ENCODE data around the gene GNLY. TPM values are rescaled to one million over a fixed set of nuclear protein-coding genes. Genes with fewer than 3 reads are reported as not detected.

Gene GNLY
- total and polyA plus RNA-seq, 2 donors from 2014 or later, result 5.5 to 8.1 TPM

GRCh38 chr2:85650456-85650855 is 43.7 kb upstream of the GNLY start:
- no peak overlapping the region for H3K9ac ChIP-seq (ENCODE audit: low read length in 3 of 3)
- FAIRE-seq (no peak), DNase-seq (no peak)
- H3K9me3 ChIP-seq (ENCODE audit: control insufficient read depth in 2 of 3, insufficient read depth in 1 of 3, low read length in 3 of 3), result no peaks in the 10 kb centered on the region
- no peak for TF ChIP-seq CTCF (IDR thresholded peaks at IDR 0.05; ENCODE audit: borderline replicate concordance, extremely low read depth, insufficient read depth)
- H3K36me3 ChIP-seq (ENCODE audit: control insufficient read depth in 2 of 3, insufficient read depth in 3 of 3, low read length in 3 of 3), result peaks cover 8 to 37% (median 9%) of the 10 kb centered on the region in 3 donors
- intact Hi-C loops (cut with DNase I), result no loop called here
- H3K4me1 ChIP-seq (ENCODE audit: control insufficient read depth in 2 of 3, insufficient read depth in 2 of 3, low read depth in 1 of 3, low read length in 3 of 3), result peaks cover 0 to 9% (median 0%) of the 10 kb centered on the region in 3 donors
- no peaks in the 10 kb centered on the region for H3K27me3 ChIP-seq (ENCODE audit: control insufficient read depth, insufficient read depth, low read length)
- H3K4me3 ChIP-seq (ENCODE audit: low read length in 3 of 3), result no peak overlapping the region
- peak overlapping the region; percentile 61 to 81 for H3K27ac ChIP-seq (ENCODE audit: low read depth in 2 of 2, low read length in 2 of 2)

GRCh38 chr2:85651097-85651496 is 43.1 kb upstream of the GNLY start:
- no peak for FAIRE-seq
- peak overlapping the region; percentile 81 to 85 for H3K27ac ChIP-seq (ENCODE audit: low read depth in 2 of 2, low read length in 2 of 2)
- intact Hi-C loops (cut with DNase I), result no loop called here

GRCh38 chr2:85652056-85652455 is 42.1 kb upstream of the GNLY start:
- TF ChIP-seq CTCF (IDR thresholded peaks at IDR 0.05; ENCODE audit: borderline replicate concordance, extremely low read depth, insufficient read depth), result no peak
- no peaks in the 10 kb centered on the region for H3K9me3 ChIP-seq (ENCODE audit: control insufficient read depth in 2 of 3, insufficient read depth in 1 of 3, low read length in 3 of 3)
- H3K36me3 ChIP-seq (ENCODE audit: control insufficient read depth in 2 of 3, insufficient read depth in 3 of 3, low read length in 3 of 3), result peaks cover 2 to 25% (median 4%) of the 10 kb centered on the region in 3 donors
- peak overlapping the region; percentile 38 to 81 for H3K27ac ChIP-seq (ENCODE audit: low read depth in 2 of 2, low read length in 2 of 2)
- FAIRE-seq (no peak), DNase-seq (no peak)
- no peaks in the 10 kb centered on the region for H3K27me3 ChIP-seq (ENCODE audit: control insufficient read depth, insufficient read depth, low read length)
- H3K4me1 ChIP-seq (ENCODE audit: control insufficient read depth in 2 of 3, insufficient read depth in 2 of 3, low read depth in 1 of 3, low read length in 3 of 3), result peaks cover 0 to 12% (median 0%) of the 10 kb centered on the region in 3 donors
- no peak overlapping the region for H3K9ac ChIP-seq (ENCODE audit: low read length in 3 of 3)
- H3K4me3 ChIP-seq (ENCODE audit: low read length in 3 of 3), result no peak overlapping the region
- intact Hi-C loops (cut with DNase I), result no loop called here

More at GRCh38 chr2:85651097-85651496, 43.1 kb upstream of the GNLY start:
- Histone ChIP-seq H3K36me3 (ENCODE audit: control insufficient read depth in 2 of 3, insufficient read depth in 3 of 3, low read length in 3 of 3) (peaks cover 4 to 30% (median 6%) of the 10 kb centered on the region in 3 donors), H3K9ac (ENCODE audit: low read length in 3 of 3) (no peak overlapping the region), H3K27me3 (ENCODE audit: control insufficient read depth, insufficient read depth, low read length) (no peaks in the 10 kb centered on the region), H3K9me3 (ENCODE audit: control insufficient read depth in 2 of 3, insufficient read depth in 1 of 3, low read length in 3 of 3) (no peaks in the 10 kb centered on the region), H3K4me1 (ENCODE audit: control insufficient read depth in 2 of 3, insufficient read depth in 2 of 3, low read depth in 1 of 3, low read length in 3 of 3) (peaks cover 0 to 12% (median 0%) of the 10 kb centered on the region in 3 donors), H3K4me3 (ENCODE audit: low read length in 3 of 3) (no peak overlapping the region)
- no peak for TF ChIP-seq CTCF (IDR thresholded peaks at IDR 0.05; ENCODE audit: borderline replicate concordance, extremely low read depth, insufficient read depth)
- peak in 1 of 5 donors; percentile 15 for DNase-seq

GRCh38 chr2:85653996-85654395 is 40.2 kb upstream of the GNLY start:
- no peak for TF ChIP-seq CTCF (IDR thresholded peaks at IDR 0.05; ENCODE audit: borderline replicate concordance, extremely low read depth, insufficient read depth)

More at GRCh38 chr2:85653996-85654395, 40.2 kb upstream of the GNLY start:
- peaks cover 0 to 6% (median 2%) of the 10 kb centered on the region in 3 donors for H3K36me3 ChIP-seq (ENCODE audit: control insufficient read depth in 2 of 3, insufficient read depth in 3 of 3, low read length in 3 of 3)
- intact Hi-C loops (cut with DNase I), result no loop called here
- DNase-seq (no peak), FAIRE-seq (no peak)
- H3K9me3 ChIP-seq (ENCODE audit: control insufficient read depth in 2 of 3, insufficient read depth in 1 of 3, low read length in 3 of 3), result no peaks in the 10 kb centered on the region
- H3K9ac ChIP-seq (ENCODE audit: low read length in 3 of 3), result no peak overlapping the region
- H3K27ac ChIP-seq (ENCODE audit: low read depth in 2 of 2, low read length in 2 of 2), result no peak overlapping the region
- H3K4me1 ChIP-seq (ENCODE audit: control insufficient read depth in 2 of 3, insufficient read depth in 2 of 3, low read depth in 1 of 3, low read length in 3 of 3), result peaks cover 0 to 12% (median 0%) of the 10 kb centered on the region in 3 donors
- H3K4me3 ChIP-seq (ENCODE audit: low read length in 3 of 3), result no peak overlapping the region
- no peaks in the 10 kb centered on the region for H3K27me3 ChIP-seq (ENCODE audit: control insufficient read depth, insufficient read depth, low read length)

Measured in kidney (tissue), 14 donors.